NCI-H526 (cell line): ENCODE measurements around the gene MAB21L4.

Experiments used
- DNase-seq, 2 experiments: peaks; one replicate each; lab custom pipeline; 2025; lab: John Stamatoyannopoulos, UW

MAB21L4 gene

DNA sequence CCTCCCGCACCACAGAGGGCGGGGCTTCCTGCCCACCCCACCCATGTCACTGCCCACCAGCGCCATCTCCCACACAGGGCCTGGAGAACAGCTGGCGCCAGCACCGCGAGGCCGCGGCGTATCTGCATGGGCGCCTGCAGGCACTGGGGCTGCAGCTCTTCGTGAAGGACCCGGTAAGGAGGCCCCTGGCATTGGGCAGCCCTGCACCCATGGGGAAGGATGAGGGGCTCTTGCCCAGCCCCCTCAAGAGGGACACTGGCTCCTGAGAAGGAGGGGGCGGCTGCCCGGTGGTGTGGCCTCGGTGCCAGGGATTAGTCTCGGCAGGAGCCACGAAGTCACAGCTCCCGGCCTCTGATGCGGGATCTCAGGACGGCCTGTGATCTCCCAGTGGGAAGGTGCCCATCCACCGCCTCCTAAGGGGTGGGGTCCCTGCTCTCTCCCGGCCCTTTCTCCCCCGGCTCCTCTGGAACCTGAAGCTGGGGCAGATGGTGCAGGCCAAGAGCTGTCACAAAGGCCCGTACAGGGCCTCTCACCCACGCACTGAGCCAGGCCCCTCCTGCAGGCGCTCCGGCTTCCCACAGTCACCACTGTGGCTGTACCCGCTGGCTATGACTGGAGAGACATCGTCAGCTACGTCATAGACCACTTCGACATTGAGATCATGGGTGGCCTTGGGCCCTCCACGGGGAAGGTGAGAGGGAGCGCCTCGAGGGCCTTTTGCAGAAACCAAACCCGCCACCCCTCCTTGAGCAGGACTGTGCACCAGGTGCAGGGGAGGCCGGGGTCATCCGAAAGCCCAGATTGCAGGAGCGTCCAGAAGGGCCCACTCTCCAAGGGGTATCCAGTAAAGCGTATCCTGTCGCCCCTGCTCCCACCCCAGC, 18.3 kb downstream of the MAB21L4 start:
- DNase-seq = no peak

DNA sequence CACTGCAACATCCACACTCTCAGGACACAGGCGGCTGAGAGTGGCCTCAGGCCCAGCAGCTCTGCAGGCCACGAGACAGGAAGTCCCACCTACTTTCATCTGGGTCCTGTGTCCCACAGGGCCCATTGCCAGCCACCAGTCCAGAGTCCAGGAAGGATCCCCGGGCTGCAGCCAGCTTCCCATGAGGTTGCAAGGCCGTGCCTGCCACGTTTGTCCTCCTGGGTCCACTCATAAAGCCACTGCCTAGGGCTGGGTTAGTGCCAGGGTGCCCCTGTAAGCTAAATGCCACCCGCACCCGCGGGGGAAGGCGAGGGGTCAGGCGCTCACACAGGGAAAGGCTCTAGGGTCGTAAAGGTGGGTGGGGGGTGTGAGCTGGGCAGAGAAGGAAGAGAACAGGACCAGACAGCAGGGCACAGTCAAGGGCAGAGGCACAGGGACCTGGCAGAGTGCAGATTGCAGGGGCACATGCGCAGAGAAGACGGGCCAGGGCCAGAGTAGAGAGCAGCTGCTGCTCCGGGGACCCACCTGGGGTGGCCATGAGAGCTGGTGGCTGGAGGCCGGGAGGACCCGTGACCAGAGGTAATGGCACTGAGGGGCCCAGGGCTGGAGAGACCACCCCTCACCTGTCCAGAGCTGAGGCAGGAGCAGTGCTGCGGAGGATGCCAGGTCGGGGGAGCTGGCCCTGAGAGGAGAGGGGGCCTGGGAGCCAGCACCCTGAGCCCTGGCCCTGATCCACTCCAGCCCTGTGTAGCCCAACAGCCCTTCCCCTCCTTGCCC, 19.3 kb downstream of the MAB21L4 start:
- no peak for DNase-seq

DNA sequence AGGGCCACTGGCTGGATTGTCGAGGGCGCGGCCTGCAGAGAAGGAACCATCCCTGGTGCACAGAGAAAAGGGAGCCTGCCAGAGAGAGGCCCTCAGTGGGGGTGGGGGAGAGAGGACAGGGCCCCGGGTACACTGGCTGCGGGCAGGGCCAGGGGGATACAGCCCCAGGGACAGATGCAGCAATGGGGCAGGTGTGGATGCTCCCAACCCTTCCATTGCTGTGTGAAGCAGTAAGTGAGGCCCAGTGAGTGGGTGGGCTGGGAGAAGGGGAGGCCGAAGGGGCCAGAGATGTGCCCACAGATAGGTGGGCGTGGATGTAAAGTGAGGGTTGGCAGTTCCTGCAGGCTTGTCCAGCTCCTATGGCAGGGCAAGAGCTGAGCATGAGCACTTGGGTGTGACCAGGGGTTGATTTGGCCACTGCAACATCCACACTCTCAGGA, 19.9 kb downstream of the MAB21L4 start:
- no peak for DNase-seq

DNA sequence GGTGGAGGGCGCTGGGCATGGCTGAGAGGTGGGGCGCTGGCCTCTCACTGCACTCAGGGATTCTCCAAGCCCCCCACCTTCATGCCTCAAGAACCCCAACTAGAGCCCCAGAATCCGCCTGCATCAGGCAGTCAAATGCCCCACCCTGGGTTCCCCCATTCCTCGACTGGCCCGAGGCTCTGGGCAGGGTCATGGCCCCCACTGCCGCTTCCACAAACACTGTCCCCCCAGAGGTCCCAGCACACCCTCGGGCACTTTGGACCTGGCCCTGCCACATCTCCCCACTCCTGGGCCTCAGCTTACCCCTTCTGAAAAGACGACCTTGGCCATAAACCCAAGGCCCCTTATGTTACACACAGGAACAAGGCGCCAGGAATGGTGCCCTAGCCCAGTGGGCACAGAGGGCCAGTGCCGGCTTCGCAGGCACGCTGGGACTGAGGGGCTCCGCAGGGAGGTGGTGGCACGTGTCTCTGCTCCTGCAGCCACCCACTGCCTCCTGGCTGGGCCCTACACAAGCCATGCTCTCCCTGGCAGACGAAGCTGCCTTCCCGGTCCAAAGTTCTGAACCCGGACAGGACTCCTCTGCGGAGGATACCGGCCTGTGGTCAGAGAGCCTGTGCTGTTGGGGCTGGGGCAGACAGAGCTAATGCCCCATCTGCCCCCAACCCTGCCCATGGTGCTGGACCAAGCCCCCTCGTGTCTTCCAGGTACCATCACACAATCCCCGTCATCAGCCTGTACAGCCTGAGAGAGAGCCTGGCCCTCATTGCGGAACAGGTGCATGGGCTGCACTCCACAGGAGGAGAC, 20.5 kb downstream of the MAB21L4 start:
- DNase-seq = no peak

DNA sequence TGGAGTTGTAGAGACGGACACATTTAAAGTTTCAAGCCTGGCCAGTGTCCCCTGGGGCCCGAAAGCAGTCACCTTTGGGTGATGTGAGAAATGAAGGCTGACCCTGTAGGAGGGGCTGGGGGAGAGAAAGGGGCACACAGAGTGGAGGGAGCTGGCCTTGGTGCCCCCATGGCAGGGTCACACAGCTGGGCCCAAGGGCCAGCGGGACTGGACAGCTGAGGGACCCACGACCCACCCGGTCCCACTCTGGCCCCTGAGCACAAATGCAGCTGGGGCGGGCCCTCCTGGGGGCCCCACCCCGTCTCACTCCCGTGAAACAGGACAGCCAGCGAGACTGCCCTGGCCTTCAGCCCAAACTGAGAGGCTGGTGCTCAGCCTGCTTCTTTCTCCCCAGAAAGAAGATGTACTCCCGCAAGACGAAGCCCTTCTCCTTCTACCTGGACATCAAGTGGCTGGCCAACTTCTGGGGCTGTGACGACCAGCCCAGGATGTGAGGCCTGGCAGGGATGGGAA, 21.2 kb downstream of the MAB21L4 start:
- no peak for DNase-seq

DNA sequence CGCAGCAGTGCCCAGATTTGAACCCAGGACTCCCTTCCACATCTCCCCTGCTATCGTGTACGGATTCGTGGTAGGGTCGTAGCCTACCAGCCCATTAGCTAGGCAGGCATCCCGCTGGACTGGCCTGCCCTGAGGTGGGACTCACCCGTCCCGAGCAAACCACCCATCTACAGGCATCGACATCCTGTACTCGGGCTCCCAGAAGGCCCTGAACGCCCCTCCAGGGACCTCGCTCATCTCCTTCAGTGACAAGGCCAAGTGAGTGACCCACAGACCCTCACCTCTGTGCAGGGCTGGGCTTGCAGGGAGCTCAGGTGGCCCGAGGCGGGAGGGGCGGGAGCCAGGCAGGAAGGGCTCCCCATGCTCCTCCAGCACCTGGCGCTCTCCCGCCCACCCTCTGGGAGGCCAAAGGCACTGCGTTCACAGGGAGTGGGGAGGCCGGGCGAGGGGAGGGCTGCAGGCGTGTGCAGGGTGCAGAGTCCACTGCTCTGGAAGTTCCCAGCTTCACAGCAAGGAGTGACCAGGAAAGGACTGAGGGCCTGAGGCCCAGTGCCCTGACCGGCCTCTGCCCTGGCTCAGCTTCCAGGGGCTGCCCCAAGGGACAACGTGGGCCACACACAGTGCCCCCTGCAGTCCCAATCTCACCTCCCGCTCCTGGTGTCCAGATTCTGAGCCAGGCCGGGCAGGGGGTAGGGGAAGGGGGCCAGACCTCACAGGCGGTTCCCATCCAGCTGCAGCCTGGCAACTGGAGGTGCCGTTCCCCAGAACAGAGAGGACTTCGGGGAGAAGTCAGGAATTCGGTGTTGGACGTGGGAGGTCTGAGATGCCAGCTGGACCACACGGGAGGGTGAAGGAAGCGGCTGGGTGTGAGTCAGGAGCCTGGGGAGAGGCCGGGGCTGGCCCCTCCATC, 21.9 kb downstream of the MAB21L4 start:
- peak in 1 of 2 experiments; percentile 35 for DNase-seq

DNA sequence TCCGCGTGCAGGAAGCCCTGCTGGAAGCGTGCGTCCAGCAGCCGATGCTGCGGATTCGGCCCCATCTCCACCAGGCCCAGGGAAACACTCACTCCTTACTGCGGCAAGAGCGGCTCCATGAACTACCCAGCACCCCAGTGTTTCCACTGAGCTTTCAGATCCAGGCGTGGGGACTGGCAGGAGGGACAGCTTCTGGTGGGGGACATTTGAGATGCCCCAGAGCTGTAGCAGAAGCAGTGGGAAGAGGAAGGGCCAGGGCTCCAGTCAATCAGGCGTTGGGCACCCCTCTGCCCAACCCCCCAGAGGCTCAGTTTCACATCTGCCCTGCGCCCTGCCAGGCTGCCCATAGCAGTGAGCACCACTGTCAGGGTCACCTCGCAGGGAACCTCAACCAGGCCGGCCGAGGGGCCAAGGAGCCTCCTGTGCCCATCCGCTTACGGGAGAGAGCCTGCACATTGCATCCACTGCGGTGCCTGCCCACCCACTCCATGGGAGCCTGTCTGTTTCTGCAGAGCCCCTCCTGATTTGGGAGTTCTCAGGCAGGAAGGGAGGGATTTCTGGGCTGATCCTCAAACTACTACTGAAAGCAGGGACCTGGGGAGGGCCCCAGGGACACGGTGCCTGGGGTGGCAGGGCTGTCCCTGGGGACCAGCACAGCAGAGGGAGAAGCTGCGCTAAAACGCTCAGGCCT, 22.7 kb downstream of the MAB21L4 start:
- no peak for DNase-seq

DNA sequence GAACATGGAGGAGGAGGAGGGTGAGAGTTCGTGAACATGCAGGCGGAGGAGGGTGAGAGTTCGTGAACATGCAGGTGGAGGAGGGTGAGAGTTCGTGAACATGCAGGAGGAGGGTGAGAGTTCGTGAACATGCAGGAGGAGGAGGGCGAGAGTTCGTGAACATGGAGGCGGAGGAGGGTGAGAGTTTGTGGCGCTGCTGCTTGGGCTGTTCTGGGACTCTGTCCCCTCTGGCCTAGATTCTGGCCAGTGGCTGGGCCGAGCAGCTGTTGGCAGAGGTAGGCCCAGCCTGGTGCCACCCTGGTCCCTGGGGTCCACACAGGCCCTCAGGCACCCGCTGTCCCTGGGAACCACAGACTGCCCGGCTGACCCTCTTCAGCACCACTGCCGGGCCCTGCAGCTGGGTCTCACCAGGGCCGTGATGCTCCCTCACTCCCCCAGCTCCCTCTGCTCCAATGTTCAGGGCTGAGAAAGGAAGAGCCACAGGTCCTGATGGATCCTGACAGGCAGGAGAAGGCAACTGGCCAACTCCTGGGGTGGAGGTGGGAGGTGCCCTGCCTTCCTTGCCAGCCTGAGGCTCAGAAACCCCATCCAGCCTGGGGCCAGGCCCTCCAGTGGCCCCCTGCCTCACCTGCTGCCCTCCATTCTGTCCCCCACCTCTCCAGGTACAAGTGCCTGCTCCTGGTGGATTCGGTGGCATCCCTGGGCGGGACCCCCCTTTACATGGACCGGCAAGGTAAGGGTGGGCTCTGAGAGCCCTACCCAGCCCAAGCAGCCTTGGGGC, 23.4 kb downstream of the MAB21L4 start:
- no peak for DNase-seq

DNA sequence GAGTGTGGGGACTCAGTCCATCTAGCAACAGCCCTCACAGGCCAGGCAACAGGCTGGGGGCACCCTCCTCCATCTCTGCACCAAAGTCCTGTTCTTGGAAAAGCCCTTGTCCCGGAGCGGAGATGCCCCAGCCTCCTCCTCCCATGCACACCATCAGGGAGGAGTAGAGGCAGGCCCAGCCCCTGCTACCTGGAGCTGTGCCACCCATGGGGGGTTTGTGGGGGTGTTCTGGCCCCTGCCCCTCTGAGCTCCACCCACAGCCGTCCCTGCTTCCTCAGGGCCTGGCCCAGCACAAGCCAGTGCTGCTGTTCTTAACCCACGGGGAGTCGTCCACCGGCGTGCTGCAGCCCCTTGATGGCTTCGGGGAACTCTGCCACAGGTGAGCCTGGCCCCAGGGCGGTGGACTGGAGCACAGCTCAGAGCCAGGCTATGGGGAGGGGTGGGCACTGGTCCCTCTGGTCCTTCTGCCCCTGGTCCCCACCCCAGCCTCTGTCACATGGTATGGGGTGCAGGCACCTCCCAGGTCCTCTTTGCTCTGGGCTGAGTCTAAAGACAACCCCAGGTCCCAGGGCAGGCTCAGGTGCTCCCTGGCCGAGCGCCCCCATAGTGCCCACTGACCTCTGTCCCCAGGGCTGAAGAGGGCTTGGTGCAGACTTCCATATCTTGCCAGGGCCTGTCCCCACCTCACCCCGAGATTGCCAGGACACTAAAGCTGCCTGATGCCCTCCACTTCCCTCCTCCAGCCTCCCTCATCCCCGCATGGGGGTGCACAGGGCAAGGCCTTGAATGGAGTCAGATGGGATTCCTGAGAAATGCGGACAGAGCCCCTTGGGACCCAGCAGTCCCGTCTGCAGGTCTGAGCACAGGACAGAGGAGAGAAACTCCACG, 24.6 kb downstream of the MAB21L4 start:
- DNase-seq = no peak

DNA sequence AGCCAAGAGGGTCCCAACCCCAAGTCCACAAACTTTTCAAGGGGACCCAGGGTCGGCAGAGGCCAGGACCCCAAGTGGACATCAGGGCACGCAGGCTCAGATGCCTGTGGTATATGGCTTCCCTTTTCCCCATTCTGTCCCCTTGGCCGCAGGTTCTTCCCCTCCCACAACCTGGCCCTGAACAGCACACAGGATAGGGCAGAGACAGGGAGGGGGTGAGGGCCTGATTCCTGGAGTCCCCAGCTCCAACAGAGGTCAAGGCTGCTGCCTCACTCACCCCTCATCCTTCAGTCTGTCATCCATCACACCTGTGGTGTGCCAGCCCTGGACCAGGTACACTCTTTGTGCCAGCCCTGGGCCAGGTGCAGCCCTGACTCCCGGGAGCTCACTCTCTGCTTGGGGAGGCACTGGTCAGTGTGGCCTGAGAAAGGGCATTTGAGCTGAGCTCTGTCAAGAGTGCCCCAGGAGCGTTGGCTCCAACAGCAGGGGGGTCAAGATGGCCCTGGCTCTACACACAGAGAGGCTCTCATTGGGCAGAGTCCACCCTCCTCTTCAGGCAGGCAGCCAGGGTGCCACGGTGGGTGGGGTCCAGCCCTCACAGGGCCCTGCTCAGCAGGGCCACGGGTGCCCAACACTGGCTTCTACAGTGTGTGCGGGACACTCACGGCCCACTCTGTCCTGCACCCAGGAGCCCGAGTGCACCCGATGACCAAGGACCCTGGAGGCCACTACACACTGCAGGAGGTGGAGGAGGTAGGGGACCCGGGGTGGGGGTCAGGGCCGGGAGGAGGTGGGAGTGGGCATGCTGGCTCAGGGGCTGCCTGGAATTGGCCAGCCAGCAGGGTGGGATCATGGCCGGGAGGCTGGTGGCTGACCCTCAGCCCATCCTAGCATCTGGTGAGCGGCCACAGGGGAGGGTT, 25.7 kb downstream of the MAB21L4 start:
- no peak for DNase-seq

DNA sequence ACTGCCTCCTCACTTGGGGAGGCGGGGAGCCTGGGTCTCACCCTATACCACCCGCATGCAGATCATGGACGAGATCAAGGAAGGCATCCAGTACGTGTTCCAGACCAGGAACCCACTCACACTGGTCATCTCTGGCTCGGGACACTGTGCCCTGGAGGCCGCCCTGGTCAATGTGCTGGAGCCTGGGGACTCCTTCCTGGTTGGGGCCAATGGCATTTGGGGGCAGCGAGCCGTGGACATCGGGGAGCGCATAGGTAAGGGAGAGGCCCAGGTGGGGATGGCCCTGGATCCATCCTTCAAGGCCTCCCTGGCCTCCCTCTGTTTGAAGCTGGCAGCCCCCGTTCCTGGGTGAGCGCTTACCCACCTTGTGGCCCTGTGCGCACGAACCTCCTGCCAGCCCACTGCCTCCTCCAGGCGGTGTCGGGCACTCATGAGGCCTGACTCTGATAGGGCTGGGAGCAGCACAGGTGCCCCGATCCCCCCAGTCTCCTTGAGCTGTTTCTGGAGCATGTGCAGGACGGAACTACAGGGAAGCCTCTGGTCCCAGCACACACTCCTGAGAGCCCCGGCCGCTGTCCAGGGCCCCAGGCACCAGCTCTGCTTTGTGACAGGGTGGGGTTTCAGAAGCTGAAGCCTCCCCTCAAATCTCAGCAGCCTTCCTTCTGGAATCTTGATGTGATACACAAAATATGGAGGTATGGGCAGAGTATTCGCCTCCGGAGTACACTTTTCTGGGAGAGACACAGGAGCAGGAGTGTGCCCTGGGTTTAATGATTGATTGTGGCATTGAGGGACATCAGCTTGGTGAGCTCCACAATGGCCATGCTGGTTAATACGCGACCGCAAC, 26.6 kb downstream of the MAB21L4 start:
- no peak for DNase-seq

DNA sequence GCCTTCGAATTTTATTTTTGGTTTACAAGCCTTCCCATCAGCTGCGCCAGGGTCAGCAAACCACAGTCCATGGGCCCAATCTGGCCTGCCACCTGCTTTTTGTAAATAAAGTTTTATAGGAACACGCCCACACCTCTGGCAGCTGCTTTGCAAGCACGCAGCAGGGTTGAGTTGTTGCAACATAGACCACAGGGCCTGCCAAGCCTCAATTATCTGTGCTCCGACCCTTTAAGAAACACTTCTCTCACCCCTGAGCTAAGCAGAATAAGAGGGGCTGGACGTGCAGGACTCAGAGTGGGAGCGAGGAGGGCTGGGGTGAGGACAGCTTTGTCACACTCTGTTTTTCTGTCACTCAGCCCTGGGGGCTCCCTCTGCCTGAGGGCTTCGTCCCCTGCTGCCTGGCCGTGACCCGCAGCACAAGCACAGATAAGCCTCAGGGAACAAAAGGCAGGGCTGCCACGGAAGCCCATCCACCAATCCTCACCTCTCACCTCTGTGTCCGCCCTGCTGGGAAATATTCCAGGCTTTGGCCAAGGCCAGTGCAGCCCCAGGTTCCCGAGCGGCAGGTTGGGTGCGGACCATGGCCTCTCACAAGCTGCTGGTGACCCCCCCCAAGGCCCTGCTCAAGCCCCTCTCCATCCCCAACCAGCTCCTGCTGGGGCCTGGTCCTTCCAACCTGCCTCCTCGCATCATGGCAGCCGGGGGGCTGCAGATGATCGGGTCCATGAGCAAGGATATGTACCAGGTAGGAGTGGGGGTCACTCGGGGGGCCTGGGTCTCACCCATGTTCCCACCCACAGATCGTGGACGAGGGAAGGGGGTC, 27.5 kb downstream of the MAB21L4 start, which contains the start of gene AGXT:
AGXT (plus strand) TSS at position 539 of the 823 bp plus-strand sequence; CDS start at position 581, 42 bp downstream.
- DNase-seq = no peak

DNA sequence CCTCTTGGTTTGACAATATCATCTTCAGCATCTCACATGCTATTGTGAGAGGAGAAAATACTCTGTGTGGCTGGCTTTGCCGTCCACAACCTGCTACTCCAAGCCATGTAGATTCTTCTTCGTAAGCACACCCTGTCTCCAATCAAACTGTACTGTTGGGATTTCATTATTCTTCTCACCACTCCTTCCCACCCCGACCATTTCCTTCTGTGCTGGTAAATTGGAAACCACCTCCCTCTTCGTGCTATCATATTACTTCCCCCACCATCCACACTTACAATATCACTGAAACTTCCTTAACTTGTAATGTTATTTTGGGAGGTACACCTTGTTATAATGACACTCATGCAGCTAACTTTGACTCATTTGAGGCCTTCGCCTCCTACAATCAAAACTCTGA, 30.6 kb downstream of the MAB21L4 start:
- no peak for DNase-seq

DNA sequence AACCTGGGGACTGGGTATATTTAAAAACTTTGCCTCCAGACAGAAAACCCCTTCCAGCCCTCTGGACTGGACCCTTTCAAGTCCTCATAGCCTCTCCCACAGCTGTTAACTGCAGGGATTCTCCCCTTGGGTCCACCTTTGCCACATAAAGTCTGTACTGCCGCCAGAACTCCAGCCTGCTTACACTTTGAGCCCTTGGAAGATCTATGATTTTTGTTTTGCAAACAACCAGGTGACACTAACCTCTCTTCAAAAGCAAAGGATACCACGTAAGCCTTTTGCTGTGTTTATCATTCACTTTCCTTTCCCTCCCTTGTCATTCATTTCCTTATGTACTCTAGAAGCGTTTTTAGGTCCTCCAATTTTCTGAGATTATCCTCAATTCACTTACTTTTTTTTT, 31.5 kb downstream of the MAB21L4 start:
- DNase-seq = no peak

DNA sequence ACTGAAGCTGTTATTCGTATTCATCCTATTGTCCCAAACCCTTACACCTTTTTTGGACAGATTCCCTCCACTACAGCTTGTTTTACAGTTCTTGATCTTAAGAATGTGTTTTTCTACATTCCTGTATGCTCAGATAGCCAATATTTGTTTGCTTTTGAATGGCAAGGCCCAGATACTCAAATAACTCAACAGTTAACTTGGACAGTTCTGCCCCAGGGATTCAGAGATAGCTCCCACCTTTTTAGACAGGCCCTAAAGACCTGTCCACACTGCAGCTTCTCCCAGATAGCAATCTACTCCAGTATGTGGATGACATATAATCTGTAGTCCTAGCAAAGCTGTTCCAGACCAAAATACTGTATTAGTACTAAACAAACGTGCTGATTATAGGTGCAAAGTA, 34.4 kb downstream of the MAB21L4 start:
- DNase-seq = no peak

DNA sequence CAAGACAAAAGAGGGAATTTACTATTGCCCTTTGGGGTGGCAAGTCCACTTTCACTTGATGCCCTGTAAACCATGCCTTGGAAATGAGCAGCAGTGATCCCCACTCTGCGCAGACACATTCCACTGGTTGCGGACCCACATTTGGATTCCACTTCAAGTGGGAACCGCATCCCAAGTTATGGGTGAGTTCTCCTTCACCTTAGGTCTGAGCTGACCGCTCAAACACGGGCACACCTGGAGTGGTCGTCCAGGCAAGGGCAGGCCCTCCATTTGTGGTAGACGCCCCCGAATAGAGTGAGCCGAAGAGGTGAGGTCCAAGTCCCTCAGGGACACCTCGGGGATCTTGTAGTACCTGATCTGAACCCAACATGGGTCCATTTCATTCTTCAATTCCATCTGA, 37.1 kb downstream of the MAB21L4 start:
- no peak for DNase-seq
